K562 (cell line): Measurements from ENCODE around the gene GRPEL2.

ENCODE experiments used
- CHD2 ChIP-seq: IDR thresholded peaks from 2 replicates; pipeline ENCODE4 v1.6.1; 2011; ENCODE audit warnings: low read depth, low read length
- GATAD2B ChIP-seq: fragments of 450-650 bp; IDR thresholded peaks from 2 replicates; pipeline ENCODE4 v1.6.1; 2017; ENCODE audit warnings: mild to moderate bottlenecking, borderline replicate concordance
- NONO ChIP-seq, 2 experiments: fragments of 200-400 bp in 1 of 2; fragments of 450-650 bp in 1 of 2; formaldehyde crosslinking in 1 of 2; IDR thresholded peaks; 2 replicates each; pipeline ENCODE4 v1.6.1; 2017; ENCODE audit warnings: low read depth in 2 of 2, mild to moderate bottlenecking in 2 of 2, moderate library complexity in 2 of 2, low read length in 1 of 2
- NRF1 ChIP-seq, 2 experiments: fragments of 450-650 bp; IDR thresholded peaks in 1 of 2; conservative IDR thresholded peaks in 1 of 2; 2 replicates each; pipeline ENCODE4 v1.6.1; 2014; ENCODE audit warnings: mild to moderate bottlenecking in 2 of 2
- POLR2H ChIP-seq: IDR thresholded peaks from 2 replicates; pipeline ENCODE4 v1.6.1; 2016; ENCODE audit warnings: missing genetic modification characterization, low read depth, mild to moderate bottlenecking, control low read depth, missing compliant biosample characterization, moderate library complexity
- ZNF311 ChIP-seq: fragments of 250-450 bp; sonication (Bioruptor Pico); IDR thresholded peaks from 2 replicates; pipeline ENCODE4 v1.4.0; 2020; ENCODE audit warnings: mild to moderate bottlenecking, moderate library complexity
- ZNF354B ChIP-seq: fragments of 250-450 bp; sonication (Bioruptor Pico); IDR thresholded peaks from 2 replicates; pipeline ENCODE4 v1.4.0; 2020
- ZNF431 ChIP-seq: sonication (generic); formaldehyde crosslinking; IDR thresholded peaks from 2 replicates; pipeline ENCODE4 v1.8.0; 2022; ENCODE audit warnings: mild to moderate bottlenecking, missing genetic modification reagents
- TF ChIP-seq, protein P1 (sequence below), 3 experiments: IDR thresholded peaks in 2 of 3; conservative IDR thresholded peaks in 1 of 3; 2 replicates each; pipeline ENCODE4 v1.5.1; 2011 to 2012; ENCODE audit warnings: low read length in 3 of 3, mild to moderate bottlenecking in 3 of 3, control low read depth in 2 of 3, improper control_type of control experiment in 1 of 3, inconsistent platforms in 1 of 3, low read depth in 1 of 3, mixed read lengths in 1 of 3, moderate library complexity in 1 of 3; ENCODE audit not compliant: insufficient read depth in 2 of 3

DNA sequence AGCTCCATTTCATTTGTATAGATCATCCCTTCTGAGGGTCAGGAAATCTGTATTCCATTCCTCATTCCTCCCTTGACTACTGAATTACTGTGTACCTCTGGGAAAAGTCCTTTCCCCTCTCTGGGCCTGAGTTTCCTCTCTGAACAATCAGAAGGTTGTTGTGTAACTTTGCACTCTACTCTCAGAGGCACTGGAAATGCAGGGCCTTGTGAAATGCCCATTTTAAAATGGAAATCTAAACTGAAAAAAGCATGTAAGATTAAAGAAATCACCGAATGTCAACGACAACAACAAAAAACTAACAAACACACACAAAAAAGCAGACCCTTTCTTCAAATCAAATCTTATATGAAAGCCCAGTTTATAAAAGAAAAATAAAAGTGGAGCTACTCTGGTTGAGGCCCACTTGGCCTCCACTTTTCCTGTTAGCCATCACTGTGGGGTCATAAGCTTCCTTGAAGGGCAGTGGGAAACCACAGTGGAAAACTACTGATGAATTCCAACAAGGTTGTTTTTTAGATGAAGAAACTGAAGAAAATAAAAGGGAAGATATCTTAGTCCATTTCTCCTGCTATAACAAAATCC is 21.6 kb upstream of the GRPEL2 start:
- TF ChIP-seq ZNF431 (CRISPR knock-in tag) (no peak), ZNF311 (no peak), NONO (IDR thresholded peaks at IDR 0.05; ENCODE audit: low read depth in 2 of 2, low read length in 1 of 2) (no peak), CHD2 (no peak), POLR2H (no peak), ZNF354B (no peak), GATAD2B (no peak), NRF1 (conservative IDR thresholded peaks at IDR 0.05 in 1 of 2, IDR thresholded peaks at IDR 0.05 in 1 of 2) (no peak)
- TF ChIP-seq, protein P1, sequence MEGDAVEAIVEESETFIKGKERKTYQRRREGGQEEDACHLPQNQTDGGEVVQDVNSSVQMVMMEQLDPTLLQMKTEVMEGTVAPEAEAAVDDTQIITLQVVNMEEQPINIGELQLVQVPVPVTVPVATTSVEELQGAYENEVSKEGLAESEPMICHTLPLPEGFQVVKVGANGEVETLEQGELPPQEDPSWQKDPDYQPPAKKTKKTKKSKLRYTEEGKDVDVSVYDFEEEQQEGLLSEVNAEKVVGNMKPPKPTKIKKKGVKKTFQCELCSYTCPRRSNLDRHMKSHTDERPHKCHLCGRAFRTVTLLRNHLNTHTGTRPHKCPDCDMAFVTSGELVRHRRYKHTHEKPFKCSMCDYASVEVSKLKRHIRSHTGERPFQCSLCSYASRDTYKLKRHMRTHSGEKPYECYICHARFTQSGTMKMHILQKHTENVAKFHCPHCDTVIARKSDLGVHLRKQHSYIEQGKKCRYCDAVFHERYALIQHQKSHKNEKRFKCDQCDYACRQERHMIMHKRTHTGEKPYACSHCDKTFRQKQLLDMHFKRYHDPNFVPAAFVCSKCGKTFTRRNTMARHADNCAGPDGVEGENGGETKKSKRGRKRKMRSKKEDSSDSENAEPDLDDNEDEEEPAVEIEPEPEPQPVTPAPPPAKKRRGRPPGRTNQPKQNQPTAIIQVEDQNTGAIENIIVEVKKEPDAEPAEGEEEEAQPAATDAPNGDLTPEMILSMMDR (IDR thresholded peaks at IDR 0.05 in 2 of 3, conservative IDR thresholded peaks at IDR 0.05 in 1 of 3; ENCODE audit: insufficient read depth in 2 of 3, low read depth in 1 of 3, low read length in 3 of 3) = no peak
